ENCODE measurements around the gene COLGALT1.

The COLGALT1 gene

DNA sequence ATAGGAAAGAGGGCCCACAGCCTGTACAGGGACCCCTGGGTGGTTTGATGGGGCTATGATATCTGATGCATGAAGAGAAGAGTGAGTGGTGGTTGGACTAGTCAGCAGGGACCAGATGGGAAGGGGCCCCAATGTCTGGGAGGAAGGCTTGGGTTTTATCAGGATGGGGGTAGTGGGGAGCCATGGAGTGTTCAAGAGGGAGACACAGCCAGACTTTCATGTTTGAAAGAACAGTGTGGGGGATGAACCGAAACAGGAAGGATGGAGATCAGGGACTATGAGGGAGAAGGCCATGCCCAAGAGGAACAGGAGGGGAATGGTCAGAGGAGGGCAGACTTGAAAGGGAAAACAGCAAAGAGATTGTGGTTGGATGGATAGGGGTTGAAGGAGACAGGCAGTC lies 69.6 kb downstream of the COLGALT1 start:
- DNase-seq = no peak

DNA sequence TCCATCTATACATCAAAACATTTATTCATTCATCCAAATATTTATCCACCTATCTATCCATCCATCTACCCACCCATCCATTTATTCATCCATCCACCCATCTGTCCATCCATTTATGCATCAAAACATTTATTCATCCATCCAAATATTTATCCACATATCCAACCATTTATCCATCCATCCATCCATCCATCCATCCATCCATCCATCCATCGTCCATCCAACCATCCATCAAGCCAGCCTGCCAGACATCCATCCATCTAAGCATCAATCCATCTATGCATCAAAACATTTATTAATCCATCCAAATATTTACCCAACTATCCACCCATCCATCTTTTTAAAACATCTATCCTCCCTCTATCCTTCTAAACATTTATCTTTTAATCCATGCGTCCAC lies 70.5 kb downstream of the COLGALT1 start:
- DNase-seq = no peak

DNA sequence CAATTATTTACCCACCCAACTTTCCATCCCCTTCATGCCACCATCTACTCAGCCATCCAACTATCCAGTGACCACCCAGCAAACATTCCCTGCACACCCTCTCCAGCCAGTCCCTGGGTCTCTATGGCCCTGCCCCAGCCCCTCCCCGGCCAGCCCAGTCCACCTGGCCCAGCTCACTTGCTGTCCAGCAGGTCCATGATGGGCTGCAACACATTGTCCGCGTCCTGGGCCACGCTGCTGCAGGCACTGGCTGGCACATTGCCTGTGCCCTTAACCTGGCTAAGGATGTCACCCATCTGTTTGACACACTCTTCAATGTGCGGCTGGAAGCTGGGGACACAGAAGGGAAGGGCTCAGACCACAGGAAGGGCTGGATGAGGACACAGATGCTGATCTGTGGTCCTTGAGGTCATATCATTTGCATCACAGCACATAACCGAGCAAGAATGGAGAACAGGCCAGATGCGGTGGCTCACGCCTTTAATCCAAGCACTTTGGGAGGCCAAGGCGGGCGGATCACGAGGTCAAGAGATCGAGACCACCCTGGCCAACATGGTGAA lies 71.1 kb downstream of the COLGALT1 start:
- DNase-seq = no peak

DNA sequence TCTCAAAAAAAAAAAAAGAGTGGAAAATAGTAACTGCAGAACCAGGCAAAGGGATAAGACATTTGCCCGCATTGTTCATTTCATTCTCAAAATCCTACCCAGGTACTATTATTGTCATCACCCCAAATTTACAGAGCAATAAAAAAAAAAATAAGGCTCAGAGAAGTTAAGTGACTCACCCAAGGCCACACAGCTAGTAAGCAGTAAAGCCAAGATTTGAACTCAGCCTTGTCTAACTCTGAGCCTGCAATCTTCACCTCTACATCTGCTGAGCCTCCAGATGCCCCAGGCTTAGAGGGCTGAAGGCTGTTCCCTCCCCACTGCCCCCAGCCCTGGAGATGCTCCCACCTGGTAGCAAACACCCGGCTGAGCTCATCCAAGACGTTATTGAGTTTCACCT lies 71.7 kb downstream of the COLGALT1 start:
- DNase-seq = no peak

DNA sequence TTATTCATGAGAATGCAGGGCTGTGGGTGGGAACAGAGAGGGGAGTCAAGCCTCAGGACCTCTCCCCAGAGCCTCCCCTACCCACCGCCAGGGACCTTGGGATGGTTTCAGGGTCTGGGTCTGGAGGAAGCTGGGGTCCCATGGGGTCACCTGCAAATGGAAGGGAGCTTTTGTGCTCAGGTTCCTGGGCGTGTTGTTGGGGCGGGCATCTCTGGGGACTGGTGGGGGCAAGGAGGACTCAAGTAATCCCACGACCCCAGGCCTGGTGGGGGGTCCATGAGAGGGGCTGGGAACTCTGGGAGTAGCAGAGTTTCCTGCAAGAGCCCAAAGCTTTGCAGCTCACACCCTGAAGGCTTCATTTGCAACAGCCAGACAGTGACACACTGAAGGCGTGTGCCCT lies 72.5 kb downstream of the COLGALT1 start:
- DNase-seq = no peak

DNA sequence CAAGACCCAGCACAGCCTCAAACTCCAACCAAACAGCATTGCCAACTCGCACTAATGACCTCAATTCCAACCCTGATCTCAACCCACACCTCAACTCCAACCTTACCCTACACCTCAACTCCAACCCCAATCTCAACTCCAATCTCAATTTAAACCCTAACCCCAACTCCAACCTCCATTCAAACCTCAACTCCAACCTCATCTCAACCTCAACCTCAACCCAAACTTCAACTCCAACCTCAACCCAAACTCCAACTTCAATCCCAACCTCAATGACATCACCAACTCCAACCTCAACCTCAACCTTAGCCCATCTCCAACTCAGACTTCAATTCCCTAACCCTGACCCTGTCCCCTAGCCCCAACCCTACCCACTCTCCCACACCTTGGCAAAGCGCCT lies 74.3 kb downstream of the COLGALT1 start:
- DNase-seq = no peak

DNA sequence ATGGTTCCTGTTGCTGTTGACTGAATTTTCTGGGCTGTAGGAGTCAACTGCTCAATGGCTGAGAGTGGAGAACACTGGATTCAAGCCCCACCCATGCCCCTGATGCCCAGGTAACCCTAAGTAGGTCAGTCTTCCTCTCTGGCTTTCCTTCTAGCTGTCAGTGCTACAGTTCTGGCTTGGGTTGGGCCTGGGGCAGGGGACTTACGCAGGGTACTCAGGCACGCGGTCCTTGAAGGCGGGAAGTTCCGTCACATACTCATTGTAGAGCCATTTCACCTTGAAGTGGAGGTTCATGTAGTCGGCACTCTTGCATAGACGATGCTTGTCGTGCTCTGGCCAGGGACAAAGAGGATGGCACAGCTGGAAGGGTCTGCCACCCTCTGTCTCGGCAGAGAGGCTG lies 77.1 kb downstream of the COLGALT1 start:
- no peak for DNase-seq

Data from stimulated activated CD4-positive, alpha-beta T cell treated with anti-CD3 and anti-CD28 coated beads, Interleukin-4, amount 100 ng/mL, for 1 hour (primary cell).